MCF 10A (cell line): ENCODE measurements around the gene SOS1. TPM values are rescaled to one million over a fixed set of nuclear protein-coding genes. Genes with fewer than 3 reads are reported as not detected.
"Not testable (repeated sequence)": the region's sequence is repeated elsewhere in the genome, so short reads cannot be mapped to it uniquely, and the experiment has no call there.

Experiments
- BruUV-seq: library from RNA; stranded (reverse); fragments of 400-500 nt; replicated peaks from 2 replicates; lab custom pipeline; 2021; lab: Mats Ljungman, UMichigan
- CTCF ChIA-PET: fragments of 300-600 bp; sonication (Branson Sonifier 250); formaldehyde crosslinking; extraction: SDS; loops from one replicate; lab custom pipeline; 2021; ENCODE audit warnings: antibody characterized with exemption, inconsistent platforms; lab: Yijun Ruan, JAX
- POLR2A ChIA-PET: fragments of 300-600, 350-650 bp; sonication (Branson Sonifier 250); formaldehyde crosslinking; extraction: SDS; loops from one replicate; lab custom pipeline; 2020; ENCODE audit warnings: antibody characterized with exemption, inconsistent platforms; lab: Yijun Ruan, JAX
- DNase-seq: peaks from one replicate; pipeline ENCODE4 v3.0.0-alpha.2; 2018; ENCODE audit not compliant: unreplicated experiment
- H3K27ac Mint-ChIP-seq: one replicate; pipeline ENCODE4 v1.8.0; 2022; ENCODE audit warnings: mild to moderate bottlenecking, low read depth, mixed read lengths; ENCODE audit not compliant: unreplicated experiment
- H3K27me3 Mint-ChIP-seq: one replicate; pipeline ENCODE4 v1.8.0; 2022; ENCODE audit warnings: mixed read lengths; ENCODE audit not compliant: insufficient read depth, unreplicated experiment
- H3K36me3 Mint-ChIP-seq: one replicate; pipeline ENCODE4 v1.8.0; 2022; ENCODE audit warnings: mild to moderate bottlenecking, moderate library complexity, mixed read lengths; ENCODE audit not compliant: insufficient read depth, unreplicated experiment
- H3K4me1 Mint-ChIP-seq: one replicate; pipeline ENCODE4 v1.8.0; 2022; ENCODE audit warnings: mixed read lengths; ENCODE audit not compliant: insufficient read depth, unreplicated experiment
- H3K4me3 Mint-ChIP-seq: one replicate; pipeline ENCODE4 v1.8.0; 2022; ENCODE audit warnings: mild to moderate bottlenecking, moderate library complexity, mixed read lengths; ENCODE audit not compliant: unreplicated experiment
- H3K9me3 Mint-ChIP-seq: one replicate; pipeline ENCODE4 v1.8.0; 2022; ENCODE audit warnings: mixed read lengths; ENCODE audit not compliant: unreplicated experiment
- CTCF ChIP-seq: fragments of 200-600 bp; IDR thresholded peaks from one replicate; pipeline ENCODE4 v1.8.0; 2022; ENCODE audit warnings: antibody characterized with exemption, mild to moderate bottlenecking; ENCODE audit not compliant: unreplicated experiment
- intact Hi-C: fragments of 100-400 bp; cut with micrococcal nuclease; formaldehyde crosslinking; loops from 2 replicates; pipeline ENCODE4 v1.14.1; 2022
- total RNA-seq: library from RNA; stranded (reverse); gene quantifications from 2 replicates; pipeline ENCODE4 v1.2.3, GENCODE V29; 2022

SOS1 gene
- total RNA-seq, 1 experiment from 2014 or later: 18.5 TPM

DNA sequence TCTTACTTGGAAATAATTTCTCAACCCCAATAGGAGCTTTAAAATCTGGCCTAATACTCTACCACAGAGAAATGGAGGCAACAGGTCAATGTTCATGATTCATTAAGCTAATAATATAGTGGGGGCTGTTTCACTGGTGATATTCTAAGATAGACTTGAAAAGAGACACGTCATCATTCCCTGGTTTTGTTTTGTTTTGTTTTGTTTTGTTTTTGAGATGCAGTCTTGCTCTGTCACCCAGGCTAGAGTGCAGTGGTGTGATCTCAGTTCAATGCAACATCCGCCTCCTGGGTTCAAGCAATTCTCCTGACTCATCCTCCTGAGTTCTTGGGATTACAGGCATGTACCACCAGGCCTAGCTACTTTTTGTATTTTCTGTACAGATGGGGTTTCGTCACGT lies 37.5 kb upstream of the SOS1 start:
- Mint-ChIP-seq H3K9me3 (no peaks in the 10 kb centered on the region), H3K36me3 (no peaks in the 10 kb centered on the region), H3K4me1 (no peaks in the 10 kb centered on the region), H3K27ac (no peak overlapping the region), H3K4me3 (no peak overlapping the region), H3K27me3 (no peaks in the 10 kb centered on the region)
- BruUV-seq: no TSS peak
- intact Hi-C loops: no loop called here
- ChIA-PET POLR2A (interaction anchor here (0.7 kb wide), 1 partner anchor 219 kb away, joined by 5 read pairs; no protein-coding TSS in a partner anchor), CTCF (interaction anchor here (0.7 kb wide), 1 partner anchor 30 kb away, joined by 3 read pairs; no protein-coding TSS in a partner anchor)
- no peak for TF ChIP-seq CTCF
- DNase-seq: no peak

DNA sequence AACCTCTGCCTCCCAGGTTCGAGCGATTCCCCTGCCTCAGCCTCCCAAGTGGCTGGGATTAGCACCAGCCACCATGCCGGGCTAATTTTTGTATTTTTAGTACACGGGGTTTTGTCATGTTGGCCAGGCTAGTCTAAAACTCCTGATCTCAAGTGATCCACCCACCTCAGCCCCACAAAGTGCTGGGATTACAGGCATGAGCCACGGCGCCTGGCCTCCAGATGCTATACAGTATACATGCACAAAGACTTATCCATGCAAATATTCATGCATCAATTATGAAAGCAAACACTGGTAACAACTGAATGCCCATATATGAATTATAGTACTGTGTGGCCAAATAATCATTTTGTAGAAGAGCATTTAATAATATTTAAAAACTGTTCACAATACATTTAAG lies 36.0 kb upstream of the SOS1 start:
- Mint-ChIP-seq H3K9me3 (no peaks in the 10 kb centered on the region), H3K4me1 (no peaks in the 10 kb centered on the region), H3K36me3 (no peaks in the 10 kb centered on the region), H3K4me3 (no peak overlapping the region), H3K27me3 (no peaks in the 10 kb centered on the region), H3K27ac (no peak overlapping the region)
- no TSS peak for BruUV-seq
- no peak for DNase-seq
- no peak for TF ChIP-seq CTCF
- ChIA-PET POLR2A (interaction anchor here (0.6 kb wide), 1 partner anchor 660 kb away, joined by 3 read pairs; no protein-coding TSS in a partner anchor), CTCF (interaction anchor here (0.6 to 0.7 kb wide), 2 partner anchors 49 to 1934 kb away, joined by 3 to 5 read pairs; no protein-coding TSS in a partner anchor)
- intact Hi-C loops: no loop called here

DNA sequence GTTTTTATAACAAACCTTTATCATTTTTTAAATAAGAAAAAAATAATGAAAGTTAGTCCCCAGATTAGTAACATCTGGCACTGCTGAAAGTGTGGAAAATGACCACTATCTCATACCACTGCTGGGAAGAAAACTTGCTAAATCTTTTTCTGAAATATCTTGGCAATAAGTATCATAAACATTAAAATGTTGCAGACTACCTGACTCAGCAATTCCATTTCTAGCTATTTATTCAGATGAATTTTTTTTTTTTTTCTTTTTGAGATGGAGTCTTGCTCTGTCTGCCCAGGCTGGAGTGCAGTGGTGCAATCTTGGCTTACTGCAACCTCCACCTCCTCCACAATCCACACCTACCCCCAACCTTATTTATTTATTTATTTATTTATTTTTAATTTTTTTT lies 35.3 kb upstream of the SOS1 start:
- H3K4me1 Mint-ChIP-seq: no peaks in the 10 kb centered on the region
- no peak overlapping the region for H3K27ac Mint-ChIP-seq
- intact Hi-C loops: no loop called here
- no peaks in the 10 kb centered on the region for H3K9me3 Mint-ChIP-seq
- H3K36me3 Mint-ChIP-seq: no peaks in the 10 kb centered on the region
- H3K27me3 Mint-ChIP-seq: no peaks in the 10 kb centered on the region
- no peak for DNase-seq
- ChIA-PET POLR2A (interaction anchor here (0.6 to 1.9 kb wide), 2 partner anchors 36 to 659 kb away, joined by 3 to 6 read pairs; partner anchors contain the start of gene SOS1), CTCF (interaction anchor here (0.6 to 0.7 kb wide), 3 partner anchors 50 to 1934 kb away, joined by 3 to 5 read pairs (median 3); no protein-coding TSS in a partner anchor)
- no peak overlapping the region for H3K4me3 Mint-ChIP-seq
- TF ChIP-seq CTCF: no peak
- BruUV-seq: no TSS peak

GRCh38 chr2:39155573-39155972 lies 34.7 kb upstream of the SOS1 start:
- H3K9me3 Mint-ChIP-seq, H3K27ac Mint-ChIP-seq, H3K4me1 Mint-ChIP-seq, H3K27me3 Mint-ChIP-seq, DNase-seq, BruUV-seq, H3K4me3 Mint-ChIP-seq, intact Hi-C loops, H3K36me3 Mint-ChIP-seq: not testable (repeated sequence)
- ChIA-PET POLR2A (interaction anchor here (0.6 to 1.9 kb wide), 2 partner anchors 35 to 84 kb away, joined by 3 to 6 read pairs; partner anchors contain the start of gene SOS1), CTCF (interaction anchor here (0.7 to 1.2 kb wide), 5 partner anchors 10 to 1690 kb away, joined by 3 to 4 read pairs (median 3); no protein-coding TSS in a partner anchor)
